Skin epidermis (tissue), 12 donors: ENCODE measurements around the gene ADAMTS3.
"Not testable (repeated sequence)": the region's sequence is repeated elsewhere in the genome, so short reads cannot be mapped to it uniquely, and the experiment has no call there.

ENCODE experiments used
- H3K27ac ChIP-seq, 21 experiments: fragments of 200-600 bp; sonication (generic) in 11 of 21; one replicate each; pipeline ENCODE4 v1.5.0; 2020; ENCODE audit warnings: mild to moderate bottlenecking in 3 of 21, inconsistent platforms in 2 of 21, moderate library complexity in 2 of 21
- H3K4me3 ChIP-seq, 7 experiments: fragments of 200-600 bp; sonication (generic) in 2 of 7; one replicate each; pipeline ENCODE4 v1.5.0; 2020; ENCODE audit warnings: inconsistent platforms in 2 of 7, mild to moderate bottlenecking in 2 of 7, moderate library complexity in 1 of 7

The ADAMTS3 gene

DNA sequence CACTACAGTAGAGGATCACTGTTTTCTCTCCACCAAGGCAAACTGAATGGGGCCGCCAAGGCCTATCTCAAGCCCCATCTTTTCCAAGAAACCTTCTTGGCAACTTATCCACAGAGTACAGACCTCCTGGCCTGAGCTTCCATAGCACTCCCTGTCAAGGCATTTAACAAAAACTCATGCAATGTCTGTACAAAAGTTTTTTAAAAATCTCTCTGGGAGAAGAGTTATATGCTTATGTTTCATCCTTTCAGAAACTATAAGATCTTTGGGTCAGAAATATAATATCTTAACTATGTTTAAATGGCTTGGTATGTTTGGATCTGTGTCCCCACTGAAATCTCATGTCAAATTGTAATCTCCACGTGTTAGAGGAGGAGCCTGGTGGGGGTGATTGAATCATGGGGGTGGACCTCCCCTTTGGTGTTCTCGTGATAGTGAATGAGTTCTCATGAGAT, 13.6 kb downstream of the ADAMTS3 start:
- Histone ChIP-seq H3K4me3 (no peak overlapping the region), H3K27ac (no peak overlapping the region)

DNA sequence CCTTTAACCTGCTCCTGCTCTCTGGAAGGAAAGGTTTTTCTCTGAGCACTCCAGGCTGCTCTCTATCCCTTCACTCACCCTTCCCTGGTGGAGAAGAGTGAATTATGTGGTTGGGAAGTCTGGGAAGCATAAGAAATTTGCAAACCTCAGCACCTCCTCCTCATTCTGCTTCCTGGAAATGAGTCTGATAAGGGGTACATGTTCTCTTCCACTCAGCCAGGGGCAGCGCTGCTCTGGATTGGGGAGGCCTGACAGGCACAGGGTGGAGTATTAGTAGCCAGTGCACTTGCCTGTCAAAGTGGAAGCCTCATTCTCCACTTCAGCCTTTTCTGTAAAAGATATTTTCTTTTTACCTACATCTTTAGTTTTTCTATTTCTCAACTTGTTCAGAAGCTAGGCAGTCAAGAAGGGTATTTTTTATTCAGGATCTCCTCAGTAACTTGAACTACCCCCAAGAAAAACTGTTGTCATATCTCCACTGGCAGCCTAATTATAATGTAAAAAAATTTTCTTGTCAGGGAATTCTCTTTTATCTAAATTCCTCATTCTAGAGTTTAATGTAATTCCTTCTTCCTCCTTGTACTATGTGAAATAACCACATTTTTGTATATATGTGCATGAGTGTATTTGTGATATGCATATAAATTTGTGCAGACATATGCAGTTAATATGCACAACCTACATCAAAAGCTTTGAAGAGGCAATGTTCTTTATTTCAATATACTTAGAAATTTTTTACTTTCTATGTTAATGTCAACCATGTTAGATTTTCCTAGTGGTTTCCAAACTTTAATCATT, 15.3 kb downstream of the ADAMTS3 start:
- H3K4me3 ChIP-seq, result no peak overlapping the region
- H3K27ac ChIP-seq, result no peak overlapping the region

DNA sequence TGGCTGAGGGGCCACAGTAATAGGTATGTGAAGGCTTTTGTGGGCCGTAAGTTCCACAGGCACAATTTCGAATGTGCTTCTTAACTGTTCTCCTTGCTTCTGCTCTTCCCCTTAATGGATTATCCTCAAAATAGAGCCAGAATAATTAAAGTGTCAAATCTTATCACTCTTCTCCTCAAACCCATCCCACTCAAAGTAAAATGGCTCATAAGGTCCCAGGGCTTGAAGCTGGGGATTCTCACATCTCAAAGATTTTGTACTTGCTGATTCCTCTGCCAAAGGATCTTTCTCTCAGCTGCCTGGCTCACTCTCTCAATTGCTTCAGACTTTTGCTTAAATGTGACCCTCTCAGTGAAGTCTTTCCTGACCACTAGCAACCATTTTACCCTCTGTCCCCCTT, 16.6 kb downstream of the ADAMTS3 start:
- no peak overlapping the region for H3K4me3 ChIP-seq
- H3K27ac ChIP-seq, result no peak overlapping the region

DNA sequence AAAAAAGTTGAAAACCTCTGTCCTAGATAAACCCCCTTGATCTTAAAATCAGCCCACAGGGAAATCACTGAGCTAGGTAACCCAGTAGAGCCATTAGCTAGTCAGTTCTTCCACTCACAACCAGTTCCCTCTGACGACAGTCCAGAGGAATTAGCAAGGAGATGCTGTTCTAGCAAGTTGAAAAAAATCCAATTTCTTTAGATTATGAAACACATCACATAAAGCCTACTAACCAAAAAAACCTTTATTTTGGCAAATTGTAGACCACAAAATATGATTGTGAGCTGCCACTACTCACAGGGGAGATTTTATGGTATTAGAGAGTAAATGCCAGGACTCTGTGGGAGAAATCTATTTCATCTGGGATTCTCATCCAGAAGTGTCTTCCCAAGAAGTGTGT, 22.6 kb downstream of the ADAMTS3 start:
- H3K4me3 ChIP-seq, result no peak overlapping the region
- no peak overlapping the region for H3K27ac ChIP-seq

DNA sequence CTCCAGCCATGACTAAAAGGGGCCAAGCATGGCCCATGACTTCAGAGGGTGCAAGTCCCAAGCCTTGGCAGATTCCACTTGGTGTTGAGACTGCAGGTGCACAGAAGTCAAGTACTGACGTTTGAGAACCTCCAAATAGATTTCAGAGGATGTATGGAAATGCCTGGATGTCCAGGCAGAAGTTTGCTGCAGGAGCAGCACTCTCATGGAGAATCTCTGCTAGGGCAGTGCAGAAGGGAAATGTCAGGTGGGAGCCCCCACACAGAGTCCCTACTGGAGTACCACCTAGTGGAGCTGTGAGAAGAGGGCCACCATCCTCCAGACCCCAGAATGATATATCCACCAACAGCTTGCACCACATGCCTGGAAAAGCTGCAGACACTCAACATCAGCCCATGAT, 28.3 kb downstream of the ADAMTS3 start:
- not testable (repeated sequence) for H3K4me3 ChIP-seq, H3K27ac ChIP-seq

DNA sequence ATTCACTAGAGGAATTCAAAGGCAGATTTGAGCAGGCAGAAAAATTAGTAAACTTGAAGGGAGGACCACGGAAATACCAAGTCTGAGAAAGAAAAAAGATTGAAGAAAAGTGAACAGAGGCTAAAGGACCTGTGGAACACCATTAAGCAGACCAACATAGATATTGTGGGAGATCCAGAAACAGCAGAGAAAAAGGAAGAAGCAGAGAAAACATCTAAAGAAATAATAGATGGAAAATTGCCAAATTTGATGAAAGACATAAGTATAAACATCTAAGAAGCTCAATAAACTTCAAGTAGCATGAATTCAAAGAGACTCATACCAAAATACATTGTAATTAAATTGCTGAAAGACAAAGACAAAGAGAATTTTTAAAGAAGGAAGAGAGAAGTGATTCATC, 31.0 kb downstream of the ADAMTS3 start:
- Histone ChIP-seq H3K4me3 (no peak overlapping the region), H3K27ac (no peak overlapping the region)

DNA sequence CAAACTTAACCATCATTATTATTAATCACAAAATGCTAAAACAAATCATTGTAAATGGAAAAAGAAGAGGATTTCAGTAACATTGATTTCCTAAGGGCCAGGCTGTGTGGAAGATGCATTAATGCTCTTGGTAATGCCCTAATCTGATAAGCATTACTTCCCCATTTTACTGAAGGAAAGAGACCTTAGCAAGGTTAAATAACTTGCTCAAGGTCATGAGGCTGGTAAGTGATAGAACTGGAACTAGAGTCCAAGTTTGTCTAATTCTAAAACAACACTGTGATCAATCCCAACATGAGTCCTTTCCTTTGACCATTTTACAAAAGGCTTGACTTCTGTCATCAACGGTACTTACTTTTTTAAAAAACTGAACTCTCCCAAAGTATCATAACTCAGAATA, 32.6 kb downstream of the ADAMTS3 start:
- Histone ChIP-seq H3K27ac (no peak overlapping the region), H3K4me3 (no peak overlapping the region)

DNA sequence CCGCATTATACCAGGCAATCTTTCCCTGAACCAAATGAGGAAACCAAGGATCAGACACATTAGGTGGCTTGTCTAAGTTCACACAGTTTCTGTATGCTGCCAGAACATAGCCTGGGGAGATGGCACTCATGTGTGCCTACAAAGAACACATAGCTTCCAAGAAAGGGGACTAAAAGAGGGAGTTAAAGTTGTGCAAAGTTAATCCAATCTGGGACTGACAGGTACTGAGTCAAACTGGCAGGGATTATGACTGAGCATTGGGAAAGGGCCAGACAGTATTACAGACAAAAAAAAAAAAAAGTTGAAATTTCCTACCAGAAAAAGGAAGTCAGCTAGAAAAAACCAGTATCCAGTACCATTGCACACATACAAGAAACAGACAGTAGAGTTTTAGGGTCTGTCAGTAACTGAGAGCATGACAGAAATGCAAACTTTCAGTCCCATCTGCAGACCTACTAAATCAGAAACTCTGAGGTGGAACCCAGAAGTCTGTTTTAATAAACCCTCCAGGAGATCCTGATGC, 37.2 kb downstream of the ADAMTS3 start:
- Histone ChIP-seq H3K27ac (no peak overlapping the region), H3K4me3 (no peak overlapping the region)

DNA sequence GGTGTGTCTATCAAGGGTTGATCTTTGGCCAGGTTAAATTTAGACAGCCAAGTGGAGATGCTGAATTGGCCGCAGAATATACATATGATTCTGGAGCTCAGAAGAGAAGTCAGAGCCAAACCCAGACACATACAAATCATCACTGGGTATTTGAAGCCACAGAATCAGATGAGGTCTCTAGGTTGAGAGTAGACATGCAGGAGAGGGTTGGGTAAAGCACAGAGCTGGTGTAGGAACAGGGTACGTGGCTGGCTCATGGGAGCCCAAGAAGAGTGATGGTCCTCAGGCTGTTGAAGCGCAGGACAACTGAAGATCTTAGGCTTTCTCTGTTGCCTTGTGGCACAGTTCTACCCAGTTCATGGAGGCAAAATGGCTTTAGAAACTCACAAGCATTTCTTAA, 37.7 kb downstream of the ADAMTS3 start:
- Histone ChIP-seq H3K27ac (no peak overlapping the region), H3K4me3 (no peak overlapping the region)

DNA sequence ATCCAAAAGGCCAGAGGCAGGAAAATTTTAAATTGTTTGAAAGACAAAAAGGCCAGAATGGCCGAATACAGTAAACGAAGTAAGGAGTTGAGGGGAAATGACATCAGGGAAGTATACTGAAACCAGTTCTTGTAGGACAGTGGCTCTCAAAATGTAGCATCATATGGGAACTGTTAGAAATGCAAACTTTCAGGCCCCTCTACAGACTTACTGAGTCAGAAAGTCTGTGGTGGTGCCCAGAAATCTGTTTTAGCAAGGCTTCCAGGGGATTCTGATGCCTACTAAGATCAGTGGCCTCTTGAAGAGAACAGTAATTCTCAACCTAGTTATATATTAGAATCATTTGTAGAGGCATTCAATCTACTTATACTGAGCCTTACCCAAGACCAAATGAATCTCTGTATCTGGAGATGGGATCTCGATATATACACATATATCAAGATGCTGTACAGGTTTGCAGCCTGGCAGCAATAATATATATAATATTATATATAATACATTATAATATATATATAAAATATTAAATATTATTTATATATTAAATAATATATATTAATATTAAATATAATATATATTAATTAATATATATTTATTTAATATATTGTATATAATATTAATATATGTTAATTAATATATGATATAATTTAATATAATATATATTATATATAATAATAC, 39.7 kb downstream of the ADAMTS3 start:
- no peak overlapping the region for H3K4me3 ChIP-seq

DNA sequence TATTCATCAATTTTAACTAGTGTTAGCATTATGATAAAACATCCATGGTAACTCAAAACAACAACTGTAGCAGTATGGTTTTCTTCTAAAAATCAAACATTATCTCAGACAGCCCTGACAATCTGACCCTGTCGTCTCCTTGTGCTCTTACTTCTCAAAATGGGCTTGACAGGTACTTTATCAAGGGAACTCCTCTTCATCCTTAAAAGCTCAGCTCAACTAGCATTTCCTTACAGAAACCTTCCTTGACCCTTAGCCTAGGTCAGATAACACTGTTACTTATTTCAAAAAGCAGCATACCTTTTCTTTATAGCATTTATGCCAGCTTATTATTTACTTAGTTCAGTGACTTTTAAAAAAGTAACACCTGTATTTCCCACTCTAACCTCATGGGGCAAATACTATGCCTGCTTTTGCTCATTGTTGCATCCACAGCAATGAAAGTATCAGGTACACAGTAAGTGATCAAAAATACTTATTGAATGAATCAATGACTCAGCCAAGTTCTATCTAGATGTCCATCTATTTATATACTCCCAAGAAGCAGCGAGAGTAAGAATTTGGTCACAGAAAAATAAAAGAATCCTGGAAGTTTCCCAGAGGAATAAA, 41.9 kb downstream of the ADAMTS3 start:
- Histone ChIP-seq H3K4me3 (no peak overlapping the region), H3K27ac (no peak overlapping the region)

More for the DNA sequence above, 39.7 kb downstream of the ADAMTS3 start:
- H3K27ac ChIP-seq, result no peak overlapping the region

DNA sequence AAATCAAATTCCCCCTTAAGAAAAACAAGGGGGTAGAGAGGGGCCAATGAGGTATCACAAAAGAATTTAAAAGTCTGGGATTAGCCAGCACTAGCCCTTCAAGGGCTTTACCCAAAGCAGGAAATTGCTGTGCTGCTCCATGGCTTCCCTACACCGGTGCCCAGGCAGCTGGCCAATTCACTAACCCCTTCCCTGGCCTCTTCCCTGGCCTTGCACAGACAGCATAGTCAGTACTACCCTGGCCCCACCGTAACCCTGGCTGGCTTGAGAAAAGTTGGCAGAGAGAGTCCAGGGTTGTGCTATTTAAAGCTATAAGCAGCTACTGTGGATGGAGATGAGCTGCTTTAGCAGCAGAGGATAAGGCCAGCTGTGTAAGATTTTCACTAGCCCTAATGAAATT, 43.1 kb downstream of the ADAMTS3 start:
- no peak overlapping the region for H3K4me3 ChIP-seq
- H3K27ac ChIP-seq, result no peak overlapping the region

DNA sequence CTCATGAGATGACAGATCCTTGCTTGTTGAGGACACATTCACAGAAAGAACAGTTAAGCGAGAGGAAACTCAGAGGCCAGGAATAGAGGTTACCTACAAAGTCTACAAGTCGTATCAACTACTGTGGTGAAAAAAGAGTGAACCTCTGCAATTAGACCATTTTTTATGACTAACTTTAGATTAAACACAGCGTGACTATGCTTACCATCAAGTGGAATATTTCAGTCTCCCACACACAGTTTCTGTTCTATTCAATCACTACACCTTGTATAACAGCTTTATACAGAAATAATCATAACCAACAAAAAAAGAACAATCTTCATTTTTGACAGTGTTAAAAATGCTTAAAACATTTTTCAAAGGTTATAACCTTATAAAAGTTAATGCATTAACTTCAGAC, 46.6 kb downstream of the ADAMTS3 start:
- Histone ChIP-seq H3K4me3 (no peak overlapping the region), H3K27ac (no peak overlapping the region)

DNA sequence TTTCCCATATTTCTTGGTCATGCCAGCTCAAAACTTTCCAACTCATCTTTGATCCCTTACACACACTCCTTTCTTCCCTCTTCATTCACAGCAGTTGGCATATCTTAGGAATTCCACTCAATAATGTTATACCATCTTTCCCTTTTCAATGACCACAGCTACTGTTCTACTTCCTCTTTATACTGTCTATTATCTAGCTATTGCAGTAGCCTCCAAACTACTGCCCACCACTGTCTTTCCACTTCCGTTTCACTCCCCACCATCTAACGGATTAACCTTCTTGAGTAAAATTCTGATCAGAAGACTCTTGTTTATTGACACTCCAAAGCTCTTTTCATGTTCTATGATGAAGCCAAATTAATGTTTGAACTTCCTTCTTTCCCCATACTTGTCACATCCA, 55.8 kb downstream of the ADAMTS3 start:
- Histone ChIP-seq H3K27ac (no peak overlapping the region), H3K4me3 (no peak overlapping the region)

DNA sequence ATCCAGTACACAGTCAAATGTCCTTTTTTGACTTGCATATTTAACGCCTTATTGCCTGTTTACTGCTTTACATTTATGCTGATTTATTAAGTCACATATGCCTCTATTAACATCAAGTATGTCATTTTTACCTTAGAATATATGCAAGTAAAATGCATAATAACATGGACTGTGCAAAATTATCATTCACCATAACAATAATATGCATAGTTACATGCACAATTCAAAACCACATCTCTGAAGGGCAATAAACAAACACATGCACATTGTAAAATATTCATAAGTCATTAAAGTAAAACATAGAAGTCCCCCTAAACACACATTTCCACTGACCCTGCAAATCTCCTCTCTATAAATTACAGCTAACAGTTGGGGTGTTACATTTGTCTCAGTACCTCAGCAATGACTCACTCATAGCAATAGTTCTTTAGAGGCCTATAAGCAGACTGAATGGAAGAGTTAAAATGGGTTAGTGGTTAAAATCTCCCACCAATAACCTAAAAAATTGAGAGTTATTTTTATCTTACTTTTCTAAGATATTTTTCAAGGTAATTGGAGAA, 61.1 kb downstream of the ADAMTS3 start:
- Histone ChIP-seq H3K27ac (no peak overlapping the region), H3K4me3 (no peak overlapping the region)

DNA sequence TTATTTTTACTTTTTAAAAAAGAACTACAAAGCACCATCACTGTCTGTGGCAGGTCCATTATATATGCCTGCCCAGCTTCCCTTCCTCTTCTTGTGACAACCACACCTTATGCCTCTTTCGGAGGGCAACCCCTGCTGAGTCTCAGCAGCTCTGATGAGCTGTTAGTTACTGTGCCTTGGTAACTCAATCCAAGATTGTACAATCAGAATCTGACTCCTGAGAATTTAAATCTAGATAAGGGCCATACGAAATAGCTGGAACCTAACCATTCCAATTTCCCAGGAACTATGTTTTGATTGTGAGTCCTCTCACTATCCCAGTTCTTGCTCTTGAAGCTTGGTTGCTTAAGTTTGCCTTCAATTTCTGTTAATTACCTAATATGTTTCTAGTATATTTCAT, 61.9 kb downstream of the ADAMTS3 start:
- H3K4me3 ChIP-seq, result no peak overlapping the region
- no peak overlapping the region for H3K27ac ChIP-seq

DNA sequence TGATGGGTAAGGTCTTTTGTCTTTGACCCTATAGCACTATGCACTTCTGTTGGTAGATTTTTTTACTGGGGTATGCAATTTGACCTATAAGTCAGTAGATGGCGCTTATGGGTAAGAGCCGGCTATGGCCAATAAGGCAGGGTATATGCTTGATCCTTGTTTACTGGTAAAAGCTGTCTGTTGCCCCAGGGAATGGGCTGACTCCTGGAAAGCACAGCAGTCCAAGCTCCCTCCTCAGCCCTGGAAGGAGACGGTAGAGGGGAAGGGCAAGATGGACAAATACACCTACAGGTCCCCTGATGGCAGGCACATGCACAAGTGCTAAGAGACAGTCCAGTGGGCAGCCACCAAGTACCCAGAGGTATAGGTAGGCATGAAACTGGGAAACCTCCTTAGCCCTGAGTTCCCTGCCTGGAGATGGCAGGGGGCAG, 63.7 kb downstream of the ADAMTS3 start:
- Histone ChIP-seq H3K27ac (no peak overlapping the region), H3K4me3 (no peak overlapping the region)

DNA sequence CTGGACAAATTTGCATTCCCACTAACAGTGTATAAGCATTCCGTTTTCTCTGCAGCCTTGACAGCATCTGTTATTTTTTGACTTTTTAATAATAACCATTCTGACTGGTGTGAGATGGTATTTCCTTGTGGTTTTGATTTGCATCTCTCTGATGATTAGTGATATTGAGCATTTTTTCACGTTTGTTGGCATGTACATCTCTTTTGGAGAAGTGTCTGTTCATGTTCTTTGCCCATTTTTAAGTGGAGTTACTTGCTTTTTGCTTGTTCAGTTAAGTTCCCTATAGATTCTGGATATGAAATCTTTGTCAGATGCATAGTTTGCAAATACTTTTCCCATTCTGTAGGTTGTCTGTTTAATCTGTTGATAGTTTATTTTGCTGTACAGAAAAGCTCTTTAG, 68.8 kb downstream of the ADAMTS3 start:
- Histone ChIP-seq H3K4me3 (no peak overlapping the region), H3K27ac (no peak overlapping the region)

DNA sequence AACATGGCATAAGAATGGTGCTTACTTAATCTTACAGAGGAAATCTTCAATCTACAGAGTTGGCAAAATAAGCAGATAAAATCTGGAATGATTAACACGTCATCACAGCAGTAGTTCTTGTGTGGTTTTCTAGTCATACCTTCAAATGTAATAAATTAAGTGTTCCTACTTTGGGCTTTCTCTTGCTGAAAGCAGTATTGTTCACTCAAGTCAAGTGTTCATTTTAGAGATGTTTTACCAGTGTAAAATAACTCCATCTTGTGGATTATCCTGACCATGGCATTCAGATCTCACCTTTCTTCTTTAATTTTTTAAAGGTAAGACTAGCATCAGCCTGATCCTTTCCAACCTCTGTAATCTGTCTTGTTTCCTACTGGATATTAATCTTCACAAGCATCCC, 72.9 kb downstream of the ADAMTS3 start:
- H3K27ac ChIP-seq, result no peak overlapping the region
- no peak overlapping the region for H3K4me3 ChIP-seq

DNA sequence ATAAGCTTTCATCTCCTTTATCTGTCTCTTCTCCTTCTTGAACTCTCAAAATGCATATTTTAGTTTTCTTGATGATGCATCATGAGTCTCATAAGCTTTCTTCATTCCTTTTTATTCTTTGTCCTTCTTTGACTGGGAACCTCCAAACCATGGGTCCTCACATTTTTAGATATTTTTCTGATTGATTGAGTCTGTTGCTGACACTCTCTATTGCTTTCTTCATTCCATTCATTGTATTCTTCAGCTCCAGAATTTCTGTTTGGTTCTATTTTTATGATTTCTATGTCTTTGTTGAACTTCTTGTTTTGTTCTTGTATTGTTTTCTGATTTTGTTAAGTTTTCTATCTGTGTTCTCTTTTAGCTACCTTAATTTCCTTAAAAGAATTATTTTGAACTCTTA, 74.9 kb downstream of the ADAMTS3 start:
- H3K27ac ChIP-seq, result no peak overlapping the region
- no peak overlapping the region for H3K4me3 ChIP-seq

DNA sequence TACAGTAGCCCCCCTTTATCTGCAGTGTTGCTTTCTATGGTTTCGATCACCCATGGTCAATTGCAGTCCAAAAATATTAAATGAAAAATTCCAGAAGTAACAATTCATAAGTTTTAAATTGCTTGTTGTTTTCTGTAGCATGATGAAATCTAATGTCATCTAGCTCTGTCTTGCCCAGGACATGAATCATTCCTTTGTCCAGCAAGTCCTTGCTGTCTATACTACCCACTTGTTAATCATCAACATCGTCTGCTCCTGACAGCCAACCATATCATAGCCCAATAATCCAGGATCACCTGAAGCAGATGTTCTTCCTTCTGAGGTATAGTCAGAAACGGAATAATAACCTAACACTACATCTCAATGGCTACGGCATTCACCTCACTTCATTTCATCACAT, 79.8 kb downstream of the ADAMTS3 start:
- H3K4me3 ChIP-seq, result no peak overlapping the region
- no peak overlapping the region for H3K27ac ChIP-seq
